Activated T-cell treated with anti-CD3 and anti-CD28 coated beads, Interleukin-2, amount 50 U/mL, for 48 hours (primary cell): ENCODE data around the gene ZNF319.
"Not testable (repeated sequence)": the region's sequence is repeated elsewhere in the genome, so short reads cannot be mapped to it uniquely, and the experiment has no call there.

Experiments used
- DNase-seq, 2 experiments: peaks; one replicate each; pipeline ENCODE4 v3.0.0-alpha.2; 2020

ZNF319 gene

GRCh38 chr16:58020628-58021521, 20.4 kb upstream of the ZNF319 start:
- DNase-seq: peak; percentile 73 to 77

GRCh38 chr16:58019866-58020538, 19.5 kb upstream of the ZNF319 start:
- no peak for DNase-seq

GRCh38 chr16:58018803-58019202, 18.3 kb upstream of the ZNF319 start:
- DNase-seq: no peak

GRCh38 chr16:58016840-58017446, 16.5 kb upstream of the ZNF319 start:
- no peak for DNase-seq

- no peak for DNase-seq
Observed at GRCh38 chr16:58013201-58013956, 12.9 kb upstream of the ZNF319 start.

- no peak for DNase-seq
Observed at GRCh38 chr16:58012481-58012880, 12.0 kb upstream of the ZNF319 start.

GRCh38 chr16:58011652-58012051, 11.2 kb upstream of the ZNF319 start:
- DNase-seq: no peak

- DNase-seq: no peak
Observed at GRCh38 chr16:58010886-58011285, 10.4 kb upstream of the ZNF319 start.

GRCh38 chr16:58009856-58010416, 9.5 kb upstream of the ZNF319 start:
- DNase-seq: no peak

GRCh38 chr16:58004736-58005135, 4.3 kb upstream of the ZNF319 start:
- not testable (repeated sequence) for DNase-seq

GRCh38 chr16:58002936-58003335, 2.5 kb upstream of the ZNF319 start:
- no peak for DNase-seq

- DNase-seq: no peak
Observed at GRCh38 chr16:58002416-58002800, 1.9 kb upstream of the ZNF319 start.

GRCh38 chr16:58001781-58002415, 1.4 kb upstream of the ZNF319 start:
- no peak for DNase-seq

- DNase-seq: peak; percentile 91 to 92
Observed at GRCh38 chr16:58000706-58001676, 519 bp upstream of the ZNF319 start, which contains the start of gene USB1. USB1 (plus strand) TSS chr16:58001407; CDS start chr16:58001484, 77 bp downstream.

- peak in 1 of 2 experiments; percentile 55 for DNase-seq
Observed at GRCh38 chr16:57999366-57999970, 1.0 kb downstream of the ZNF319 start.

GRCh38 chr16:57998992-57999365, 1.5 kb downstream of the ZNF319 start:
- no peak for DNase-seq

- DNase-seq: peak; percentile 66 to 76
Observed at GRCh38 chr16:57998486-57998885, 2.0 kb downstream of the ZNF319 start.

- no peak for DNase-seq
Observed at GRCh38 chr16:57997528-57998265, 2.8 kb downstream of the ZNF319 start.

- DNase-seq: no peak
Observed at GRCh38 chr16:57997176-57997527, 3.3 kb downstream of the ZNF319 start.
